ENCODE measurements around the gene TCF21.

DNA sequence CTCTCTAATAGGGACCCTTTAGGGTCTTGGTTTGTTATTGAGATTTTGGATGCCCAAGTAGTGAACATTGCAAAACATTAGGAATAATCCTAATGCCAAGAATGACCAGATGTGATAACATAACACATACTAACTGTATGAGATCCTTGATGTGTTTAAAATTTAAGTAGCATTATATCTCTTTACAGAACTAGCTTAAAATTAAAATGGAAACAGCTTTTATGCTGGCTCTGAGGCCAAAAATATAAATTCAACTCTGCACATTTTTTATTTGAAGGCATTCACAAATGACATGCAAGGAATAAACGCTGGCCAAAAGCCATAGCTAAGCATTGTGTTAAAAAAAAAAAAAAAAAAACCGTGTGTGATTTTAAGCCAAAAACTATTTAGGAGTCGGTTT lies 47.7 kb upstream of the TCF21 start:
- TF ChIP-seq CTCF (IDR thresholded peaks at IDR 0.05; ENCODE audit: poor library complexity) (no peak), EZH2phosphoT487 (IDR thresholded peaks at IDR 0.05; ENCODE audit: low read depth, severe bottlenecking, unreplicated experiment) (no peak)
